ENCODE data around the gene FEM1C.

DNA sequence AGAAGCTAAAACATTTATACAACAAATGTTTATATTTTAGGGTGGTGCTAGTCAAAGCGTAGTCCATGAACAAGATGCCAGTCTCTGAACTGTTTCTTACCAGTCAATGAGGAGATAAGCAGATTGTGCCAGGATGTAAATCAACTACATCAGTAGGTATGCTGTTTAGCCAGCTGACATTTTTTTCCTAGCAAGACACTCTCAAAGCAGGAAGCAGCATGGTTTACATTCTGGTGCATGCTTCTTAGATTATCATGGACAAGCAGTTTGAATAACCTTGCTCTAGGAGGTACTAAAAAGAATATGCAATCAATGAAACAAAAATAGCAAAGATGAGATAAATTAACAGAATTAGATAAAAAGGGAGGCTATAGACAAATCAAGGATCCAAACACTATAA, 40.7 kb upstream of the FEM1C start:
- TF ChIP-seq MYC (IDR thresholded peaks at IDR 0.05; ENCODE audit: insufficient read depth, insufficient read length, insufficient replicate concordance, low read length, severe bottlenecking) (no peak), SREBF2 (IDR thresholded peaks at IDR 0.05; ENCODE audit: low read length) (no peak), ZNF274 (IDR thresholded peaks at IDR 0.05; ENCODE audit: insufficient read depth, insufficient read length) (no peak)
- TF ChIP-seq, protein P1, sequence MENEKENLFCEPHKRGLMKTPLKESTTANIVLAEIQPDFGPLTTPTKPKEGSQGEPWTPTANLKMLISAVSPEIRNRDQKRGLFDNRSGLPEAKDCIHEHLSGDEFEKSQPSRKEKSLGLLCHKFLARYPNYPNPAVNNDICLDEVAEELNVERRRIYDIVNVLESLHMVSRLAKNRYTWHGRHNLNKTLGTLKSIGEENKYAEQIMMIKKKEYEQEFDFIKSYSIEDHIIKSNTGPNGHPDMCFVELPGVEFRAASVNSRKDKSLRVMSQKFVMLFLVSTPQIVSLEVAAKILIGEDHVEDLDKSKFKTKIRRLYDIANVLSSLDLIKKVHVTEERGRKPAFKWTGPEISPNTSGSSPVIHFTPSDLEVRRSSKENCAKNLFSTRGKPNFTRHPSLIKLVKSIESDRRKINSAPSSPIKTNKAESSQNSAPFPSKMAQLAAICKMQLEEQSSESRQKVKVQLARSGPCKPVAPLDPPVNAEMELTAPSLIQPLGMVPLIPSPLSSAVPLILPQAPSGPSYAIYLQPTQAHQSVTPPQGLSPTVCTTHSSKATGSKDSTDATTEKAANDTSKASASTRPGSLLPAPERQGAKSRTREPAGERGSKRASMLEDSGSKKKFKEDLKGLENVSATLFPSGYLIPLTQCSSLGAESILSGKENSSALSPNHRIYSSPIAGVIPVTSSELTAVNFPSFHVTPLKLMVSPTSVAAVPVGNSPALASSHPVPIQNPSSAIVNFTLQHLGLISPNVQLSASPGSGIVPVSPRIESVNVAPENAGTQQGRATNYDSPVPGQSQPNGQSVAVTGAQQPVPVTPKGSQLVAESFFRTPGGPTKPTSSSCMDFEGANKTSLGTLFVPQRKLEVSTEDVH (IDR thresholded peaks at IDR 0.05; ENCODE audit: low read depth, partially characterized antibody), result no peak
- TF ChIP-seq, protein P2, sequence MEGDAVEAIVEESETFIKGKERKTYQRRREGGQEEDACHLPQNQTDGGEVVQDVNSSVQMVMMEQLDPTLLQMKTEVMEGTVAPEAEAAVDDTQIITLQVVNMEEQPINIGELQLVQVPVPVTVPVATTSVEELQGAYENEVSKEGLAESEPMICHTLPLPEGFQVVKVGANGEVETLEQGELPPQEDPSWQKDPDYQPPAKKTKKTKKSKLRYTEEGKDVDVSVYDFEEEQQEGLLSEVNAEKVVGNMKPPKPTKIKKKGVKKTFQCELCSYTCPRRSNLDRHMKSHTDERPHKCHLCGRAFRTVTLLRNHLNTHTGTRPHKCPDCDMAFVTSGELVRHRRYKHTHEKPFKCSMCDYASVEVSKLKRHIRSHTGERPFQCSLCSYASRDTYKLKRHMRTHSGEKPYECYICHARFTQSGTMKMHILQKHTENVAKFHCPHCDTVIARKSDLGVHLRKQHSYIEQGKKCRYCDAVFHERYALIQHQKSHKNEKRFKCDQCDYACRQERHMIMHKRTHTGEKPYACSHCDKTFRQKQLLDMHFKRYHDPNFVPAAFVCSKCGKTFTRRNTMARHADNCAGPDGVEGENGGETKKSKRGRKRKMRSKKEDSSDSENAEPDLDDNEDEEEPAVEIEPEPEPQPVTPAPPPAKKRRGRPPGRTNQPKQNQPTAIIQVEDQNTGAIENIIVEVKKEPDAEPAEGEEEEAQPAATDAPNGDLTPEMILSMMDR (IDR thresholded peaks at IDR 0.05 in 2 of 3, conservative IDR thresholded peaks at IDR 0.05 in 1 of 3; ENCODE audit: control insufficient read depth in 2 of 3, extremely low read depth in 1 of 3, insufficient read depth in 1 of 3, low read depth in 3 of 3, low read length in 3 of 3), result no peak

Measured in GM12878 (cell line).